A549 (cell line): ENCODE data around the gene CPT1A. TPM values are rescaled to one million over a fixed set of nuclear protein-coding genes. Genes with fewer than 3 reads are reported as not detected.

Experiments used
- ATAC-seq, 2 experiments: fragments of 200-7000 bp in 1 of 2; fragments of >200 bp in 1 of 2; cut with Nextera tagmentation in 1 of 2; cut with Tn5 transposase in 1 of 2; 3 replicates each; pipeline versions ENCODE4 v1.8.0 to v1.9.1; 2018 to 2020; ENCODE audit warnings: mild to moderate bottlenecking in 1 of 2, moderate library complexity in 1 of 2
- CTCF ChIA-PET: fragments of 300-600 bp; sonication (Branson Sonifier 250); formaldehyde crosslinking; extraction: SDS; loops from one replicate; lab custom pipeline; 2021; ENCODE audit warnings: antibody characterized with exemption, inconsistent platforms; lab: Yijun Ruan, JAX
- POLR2A ChIA-PET: fragments of 350-600 bp; formaldehyde crosslinking; extraction: SDS; loops from one replicate; lab custom pipeline; 2021; ENCODE audit warnings: antibody characterized with exemption, inconsistent platforms; lab: Yijun Ruan, JAX
- DNase-seq, 2 experiments: peaks; one replicate each; pipeline versions ENCODE4 v3.0.0 to v3.0.0-alpha.2; 2011 to 2016; ENCODE audit warnings: low read depth in 1 of 2, low spot score in 1 of 2
- FAIRE-seq: peaks from 2 replicates; lab custom pipeline; 2011; peaks lifted over from hg19 to GRCh38; lab: Jason Lieb, UNC
- H3K27ac ChIP-seq, 2 experiments: fragments of >200 bp; sonication (Bioruptor Twin); formaldehyde crosslinking; 3 replicates each; pipeline ENCODE4 v1.5.1; 2016 to 2017
- H3K4me1 ChIP-seq: fragments of >200 bp; sonication (Bioruptor Twin); formaldehyde crosslinking; 3 replicates; pipeline ENCODE4 v1.6.1; 2016
- H3K4me2 ChIP-seq: fragments of >200 bp; sonication (Bioruptor Twin); formaldehyde crosslinking; 3 replicates; pipeline ENCODE4 v1.6.1; 2016
- H3K4me3 ChIP-seq: fragments of >200 bp; sonication (Bioruptor Twin); formaldehyde crosslinking; 3 replicates; pipeline ENCODE4 v1.5.1; 2016
- H3K9me3 ChIP-seq: fragments of >200 bp; sonication (Bioruptor Twin); formaldehyde crosslinking; 3 replicates; pipeline ENCODE4 v1.6.1; 2016
- BCL3 ChIP-seq: fragments of >200 bp; sonication (Bioruptor Twin); formaldehyde crosslinking; IDR thresholded peaks from 3 replicates; pipeline ENCODE4 v1.6.1; 2016
- BHLHE40 ChIP-seq: IDR thresholded peaks from 2 replicates; pipeline ENCODE4 v1.6.1; 2012; ENCODE audit warnings: low read depth, low read length, inconsistent platforms
- CBX2 ChIP-seq: fragments of 200-600 bp; sonication (generic); IDR thresholded peaks from 2 replicates; pipeline ENCODE4 v1.6.1; 2016; ENCODE audit warnings: low read depth, mild to moderate bottlenecking, borderline replicate concordance
- CHD2 ChIP-seq: fragments of 150-350 bp; IDR thresholded peaks from 2 replicates; pipeline ENCODE4 v1.6.1; 2014; ENCODE audit warnings: low read length; ENCODE audit not compliant: partially characterized antibody
- EHF ChIP-seq: fragments of 250-450 bp; sonication (Bioruptor Pico); IDR thresholded peaks from 2 replicates; pipeline ENCODE4 v1.5.0; 2020; ENCODE audit warnings: mild to moderate bottlenecking
- ELK1 ChIP-seq: fragments of 150-350 bp; IDR thresholded peaks from 2 replicates; pipeline ENCODE4 v1.6.1; 2014; ENCODE audit warnings: low read depth, mild to moderate bottlenecking, low read length
- EP300 ChIP-seq, 2 experiments: fragments of >200 bp; sonication (Bioruptor Twin); formaldehyde crosslinking; IDR thresholded peaks; 2 replicates in 1 of 2; 3 replicates in 1 of 2; pipeline ENCODE4 v1.6.1; 2016 to 2017
- FOSB ChIP-seq: fragments of 250-450 bp; sonication (Bioruptor Pico); IDR thresholded peaks from 2 replicates; pipeline ENCODE4 v1.5.0; 2020; ENCODE audit warnings: mild to moderate bottlenecking, moderate library complexity
- FOSL2 ChIP-seq, 2 experiments: fragments of 450-650 bp in 1 of 2; fragments of >200 bp in 1 of 2; sonication (Bioruptor Twin) in 1 of 2; formaldehyde crosslinking; IDR thresholded peaks; 2 replicates each; pipeline versions ENCODE4 v1.5.0 to v1.6.1; 2016 to 2020; ENCODE audit warnings: mild to moderate bottlenecking in 1 of 2, moderate library complexity in 1 of 2
- FOXS1 ChIP-seq: fragments of 250-450 bp; sonication (Bioruptor Pico); IDR thresholded peaks from 2 replicates; pipeline ENCODE4 v1.5.0; 2020; ENCODE audit warnings: mild to moderate bottlenecking, moderate library complexity
- HOXA7 ChIP-seq: fragments of 250-450 bp; sonication (Bioruptor Pico); IDR thresholded peaks from 2 replicates; pipeline ENCODE4 v1.5.0; 2020; ENCODE audit warnings: mild to moderate bottlenecking, moderate library complexity
- HOXB5 ChIP-seq: fragments of 250-450 bp; sonication (Bioruptor Pico); IDR thresholded peaks from 2 replicates; pipeline ENCODE4 v1.5.0; 2020; ENCODE audit warnings: mild to moderate bottlenecking, moderate library complexity
- JUNB ChIP-seq: fragments of >200 bp; sonication (Bioruptor Twin); formaldehyde crosslinking; IDR thresholded peaks from 2 replicates; pipeline ENCODE4 v1.6.1; 2016
- KDM1A ChIP-seq: fragments of 200-600 bp; sonication (generic); IDR thresholded peaks from 2 replicates; pipeline ENCODE4 v1.6.1; 2016; ENCODE audit warnings: low read depth, mild to moderate bottlenecking
- KDM5A ChIP-seq: fragments of 200-600 bp; sonication (generic); IDR thresholded peaks from 2 replicates; pipeline ENCODE4 v1.6.1; 2016; ENCODE audit warnings: antibody characterized with exemption, mild to moderate bottlenecking
- MAX ChIP-seq: IDR thresholded peaks from 2 replicates; pipeline ENCODE4 v1.6.1; 2012
- MAZ ChIP-seq: fragments of 150-350 bp; IDR thresholded peaks from 2 replicates; pipeline ENCODE4 v1.6.1; 2014; ENCODE audit warnings: antibody characterized with exemption, low read depth, low read length, borderline replicate concordance
- MYC ChIP-seq: IDR thresholded peaks from 2 replicates; pipeline ENCODE4 v1.6.1; 2012; ENCODE audit warnings: mild to moderate bottlenecking, inconsistent platforms, low read length, improper control_type of control experiment, borderline replicate concordance
- NPAS2 ChIP-seq: fragments of 250-450 bp; sonication (Bioruptor Pico); IDR thresholded peaks from 2 replicates; pipeline ENCODE4 v1.8.0; 2022; ENCODE audit warnings: mild to moderate bottlenecking, moderate library complexity, borderline replicate concordance
- NR3C1 ChIP-seq: fragments of >200 bp; sonication (Bioruptor Twin); formaldehyde crosslinking; IDR thresholded peaks from 3 replicates; pipeline ENCODE4 v1.6.1; 2017
- PHF8 ChIP-seq: fragments of 200-600 bp; sonication (generic); IDR thresholded peaks from 2 replicates; pipeline ENCODE4 v1.6.1; 2016; ENCODE audit warnings: low read depth, mild to moderate bottlenecking, antibody characterized with exemption, moderate library complexity, borderline replicate concordance
- POLR2A ChIP-seq: IDR thresholded peaks from 2 replicates; pipeline ENCODE4 v1.6.1; 2012; ENCODE audit warnings: mild to moderate bottlenecking, low read length
- POLR2AphosphoS2 ChIP-seq: conservative IDR thresholded peaks from 2 replicates; pipeline ENCODE4 v1.6.1; 2012; ENCODE audit warnings: low read length, improper control_type of control experiment, inconsistent platforms
- RAD21 ChIP-seq, 2 experiments: fragments of >200 bp in 1 of 2; sonication (Bioruptor Twin) in 1 of 2; formaldehyde crosslinking in 1 of 2; IDR thresholded peaks in 1 of 2; conservative IDR thresholded peaks in 1 of 2; 2 replicates in 1 of 2; 3 replicates in 1 of 2; pipeline ENCODE4 v1.6.1; 2012 to 2018; ENCODE audit warnings: inconsistent platforms in 1 of 2
- RARB ChIP-seq: fragments of 250-450 bp; sonication (Bioruptor Pico); IDR thresholded peaks from 2 replicates; pipeline ENCODE4 v1.8.0; 2021; ENCODE audit warnings: mild to moderate bottlenecking, moderate library complexity
- RCOR1 ChIP-seq: fragments of 150-350 bp; IDR thresholded peaks from 2 replicates; pipeline ENCODE4 v1.6.1; 2014; ENCODE audit warnings: antibody characterized with exemption, low read length, low read depth
- SREBF2 ChIP-seq: fragments of 450-650 bp; IDR thresholded peaks from 2 replicates; pipeline ENCODE4 v1.6.1; 2014; ENCODE audit warnings: mild to moderate bottlenecking, moderate library complexity
- USF2 ChIP-seq: fragments of 450-650 bp; IDR thresholded peaks from 2 replicates; pipeline ENCODE4 v1.6.1; 2014; ENCODE audit warnings: antibody characterized with exemption
- ZFP36 ChIP-seq: fragments of 450-650 bp; IDR thresholded peaks from 2 replicates; pipeline ENCODE4 v1.6.1; 2014; ENCODE audit warnings: borderline replicate concordance; ENCODE audit not compliant: partially characterized antibody
- WGBS: methylation state at CpG from one replicate; pipeline ENCODE4 v1.1.6; 2017; ENCODE audit errors: missing lambda C conversion rate; 5-methylcytosine and 5-hydroxymethylcytosine counted together
- polyA plus RNA-seq, 4 experiments: library from polyadenylated mRNA; depleted of rRNA in 3 of 4; stranded (reverse); fragments of >200 nt; fragmentation: RNase III in 1 of 4; extraction: RNeasy Plus Mini Kit Qiagen cat#74134 plus additional on column Dnase treatment in 1 of 4; gene quantifications; 2 replicates in 3 of 4; 3 replicates in 1 of 4; pipeline ENCODE4 v1.2.3, GENCODE V29; 2011 to 2017
- TF ChIP-seq, protein P1 (sequence below): fragments of >200 bp; sonication (Bioruptor Twin); formaldehyde crosslinking; IDR thresholded peaks from 3 replicates; pipeline ENCODE4 v1.5.1; 2016

The CPT1A gene
- polyA plus RNA-seq, 2 of the 4 experiments (the other 2 are of a cell fraction) = 15.0 to 21.4 TPM

DNA sequence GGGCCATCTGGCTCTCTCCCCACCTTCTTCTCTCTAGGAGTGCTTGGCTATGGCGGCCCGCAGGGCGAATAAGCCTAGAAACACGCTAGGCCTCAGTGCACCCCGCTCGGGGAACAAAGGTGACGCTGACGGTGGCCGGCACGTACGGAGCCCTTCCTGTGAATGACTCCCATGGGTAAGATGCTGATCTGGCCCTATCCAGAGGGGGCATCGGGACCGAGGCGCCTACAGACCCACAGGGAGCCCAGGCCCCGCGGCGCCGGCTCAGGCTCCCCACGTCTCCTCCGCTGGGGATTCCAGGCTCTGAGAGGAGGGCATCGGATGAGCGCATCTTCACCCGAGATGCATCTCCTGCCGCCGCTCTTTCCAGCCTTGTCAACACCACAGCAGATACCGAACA is 59.0 kb downstream of the CPT1A start:
- DNase-seq (no peak), FAIRE-seq (no peak), ATAC-seq (no peak)
- no peak for TF ChIP-seq SREBF2
- no peak for TF ChIP-seq ELK1
- TF ChIP-seq MAX = no peak
- no peak for TF ChIP-seq BHLHE40
- TF ChIP-seq CBX2 = no peak
- TF ChIP-seq NPAS2 (CRISPR knock-in tag) = no peak
- no peak for TF ChIP-seq FOXS1 (CRISPR knock-in tag)
- TF ChIP-seq KDM5A = no peak
- TF ChIP-seq CHD2 = no peak
- no peak for TF ChIP-seq FOSB (CRISPR knock-in tag)
- TF ChIP-seq PHF8 = no peak
- TF ChIP-seq EP300 (IDR thresholded peaks at IDR 0.05) = no peak
- no peak for TF ChIP-seq RCOR1
- no peak for TF ChIP-seq POLR2AphosphoS2
- no peak for TF ChIP-seq MAZ
- TF ChIP-seq RAD21 (conservative IDR thresholded peaks at IDR 0.05 in 1 of 2, IDR thresholded peaks at IDR 0.05 in 1 of 2) = no peak
- TF ChIP-seq HOXB5 (CRISPR knock-in tag) = no peak
- H3K27ac ChIP-seq = no peak overlapping the region
- ChIA-PET CTCF (interaction anchor here (0.7 kb wide), 1 partner anchor 9 kb away, joined by 3 read pairs; no protein-coding TSS in a partner anchor), POLR2A (no interaction called here)
- WGBS = 93% methylated on average over 26 of the region's 26 CpGs
- no peak overlapping the region for H3K4me3 ChIP-seq
- H3K4me1 ChIP-seq = no peaks in the 10 kb centered on the region
- H3K9me3 ChIP-seq = no peaks in the 10 kb centered on the region
- H3K4me2 ChIP-seq = no peak overlapping the region

DNA sequence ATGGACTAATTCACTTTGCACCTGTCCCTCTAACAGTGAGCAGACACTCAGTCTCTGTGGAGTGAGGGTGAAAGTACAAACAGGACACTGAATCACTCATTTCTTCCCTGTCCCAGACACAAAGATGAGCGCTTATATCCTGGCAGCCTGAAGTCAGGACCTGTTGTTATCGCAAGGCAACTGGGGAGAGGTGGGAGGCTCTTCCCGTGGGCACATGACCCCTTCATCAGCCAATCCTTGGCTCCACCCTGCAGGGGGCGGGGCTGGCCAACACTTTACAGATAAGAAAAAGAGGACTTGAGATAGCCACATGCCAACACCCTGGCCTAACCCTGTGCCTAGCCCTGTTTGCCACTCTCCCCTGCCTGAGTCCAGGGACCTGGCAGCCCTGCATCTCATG is 60.9 kb downstream of the CPT1A start:
- WGBS = 75% methylated on average over 4 of the region's 4 CpGs
- TF ChIP-seq RARB (CRISPR knock-in tag) (no peak), RAD21 (conservative IDR thresholded peaks at IDR 0.05 in 1 of 2, IDR thresholded peaks at IDR 0.05 in 1 of 2) (no peak), USF2 (peak; percentile 59)
- no peak for FAIRE-seq
- Histone ChIP-seq H3K4me3 (no peak overlapping the region), H3K4me2 (no peak overlapping the region), H3K9me3 (no peaks in the 10 kb centered on the region), H3K27ac (no peak overlapping the region), H3K4me1 (no peaks in the 10 kb centered on the region)
- peak in 1 of 2 experiments; percentile 77; a peak in 3 of 6 replicates for ATAC-seq
- POLR2A ChIA-PET = no interaction called here
- peak in 1 of 2 experiments; percentile 24 for DNase-seq
- CTCF ChIA-PET = interaction anchor here (1.6 kb wide), 1 partner anchor 17 kb away, joined by 5 read pairs; no protein-coding TSS in a partner anchor

DNA sequence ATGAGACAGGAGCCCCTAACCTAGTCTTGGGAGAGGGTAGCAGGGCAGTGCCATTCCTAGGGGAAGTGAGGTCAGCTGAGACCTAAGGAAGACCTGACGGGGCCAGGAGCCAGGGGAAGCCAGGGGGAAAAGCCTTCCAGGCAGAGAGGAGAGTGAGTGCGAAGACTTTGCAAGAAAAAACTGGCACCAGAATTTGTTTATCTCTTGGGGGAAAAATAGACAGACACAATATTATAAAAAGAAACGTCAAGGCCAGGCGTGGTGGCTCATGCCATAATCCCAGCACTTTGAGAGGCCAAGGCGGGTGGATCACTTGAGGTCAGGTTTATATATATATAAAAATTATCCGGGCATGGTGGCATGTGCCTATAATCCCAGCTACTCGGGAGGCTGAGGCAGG is 63.5 kb downstream of the CPT1A start:
- Histone ChIP-seq H3K9me3 (no peaks in the 10 kb centered on the region), H3K4me2 (no peak overlapping the region), H3K27ac (no peak overlapping the region), H3K4me1 (no peaks in the 10 kb centered on the region), H3K4me3 (no peak overlapping the region)
- POLR2A ChIA-PET = no interaction called here
- no peak for DNase-seq
- FAIRE-seq = no peak
- WGBS = 89% methylated on average over 7 of the region's 7 CpGs
- no peak for ATAC-seq
- TF ChIP-seq FOSL2 (IDR thresholded peaks at IDR 0.05) (no peak), FOSL2 (CRISPR knock-in tag; IDR thresholded peaks at IDR 0.05) (no peak), KDM1A (no peak), RARB (CRISPR knock-in tag) (no peak), HOXA7 (CRISPR knock-in tag) (no peak), NR3C1 (no peak), CHD2 (no peak), JUNB (no peak), FOXS1 (CRISPR knock-in tag) (no peak), MAX (no peak), ZFP36 (no peak), CBX2 (no peak), EHF (CRISPR knock-in tag) (no peak), RAD21 (conservative IDR thresholded peaks at IDR 0.05 in 1 of 2, IDR thresholded peaks at IDR 0.05 in 1 of 2) (no peak), BCL3 (no peak), POLR2A (no peak), MYC (no peak)
- TF ChIP-seq, protein P1, sequence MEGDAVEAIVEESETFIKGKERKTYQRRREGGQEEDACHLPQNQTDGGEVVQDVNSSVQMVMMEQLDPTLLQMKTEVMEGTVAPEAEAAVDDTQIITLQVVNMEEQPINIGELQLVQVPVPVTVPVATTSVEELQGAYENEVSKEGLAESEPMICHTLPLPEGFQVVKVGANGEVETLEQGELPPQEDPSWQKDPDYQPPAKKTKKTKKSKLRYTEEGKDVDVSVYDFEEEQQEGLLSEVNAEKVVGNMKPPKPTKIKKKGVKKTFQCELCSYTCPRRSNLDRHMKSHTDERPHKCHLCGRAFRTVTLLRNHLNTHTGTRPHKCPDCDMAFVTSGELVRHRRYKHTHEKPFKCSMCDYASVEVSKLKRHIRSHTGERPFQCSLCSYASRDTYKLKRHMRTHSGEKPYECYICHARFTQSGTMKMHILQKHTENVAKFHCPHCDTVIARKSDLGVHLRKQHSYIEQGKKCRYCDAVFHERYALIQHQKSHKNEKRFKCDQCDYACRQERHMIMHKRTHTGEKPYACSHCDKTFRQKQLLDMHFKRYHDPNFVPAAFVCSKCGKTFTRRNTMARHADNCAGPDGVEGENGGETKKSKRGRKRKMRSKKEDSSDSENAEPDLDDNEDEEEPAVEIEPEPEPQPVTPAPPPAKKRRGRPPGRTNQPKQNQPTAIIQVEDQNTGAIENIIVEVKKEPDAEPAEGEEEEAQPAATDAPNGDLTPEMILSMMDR = no peak
- TF ChIP-seq, all 56 proteins: peak for 0
- CTCF ChIA-PET = interaction anchor here (1.8 to 2.0 kb wide), 2 partner anchors 20 to 143 kb away, joined by 3 to 6 read pairs; no protein-coding TSS in a partner anchor
